SK-N-SH treated with all-trans-retinoic acid at 6 μM for 48 hours (cell line): Measurements from ENCODE around the gene PIGL.
A peak's percentile ranks its signal among the peaks of the same experiment; 100 is the strongest.

Source experiments
- ATAC-seq: fragments of 200-7000 bp; cut with Tn5 transposase; 3 replicates; pipeline ENCODE4 v1.9.1; 2020; ENCODE audit warnings: mild to moderate bottlenecking, moderate library complexity
- ARNTL ChIP-seq: fragments of 450-650 bp; formaldehyde crosslinking; IDR thresholded peaks from 2 replicates; pipeline ENCODE4 v1.5.0; 2020; ENCODE audit warnings: low read depth, mild to moderate bottlenecking, moderate library complexity, borderline replicate concordance
- CSDC2 ChIP-seq: fragments of 250-450 bp; sonication (Bioruptor Pico); IDR thresholded peaks from 2 replicates; pipeline ENCODE4 v1.5.0; 2020; ENCODE audit warnings: mild to moderate bottlenecking, moderate library complexity
- ESRRG ChIP-seq: fragments of 250-450 bp; sonication (Bioruptor Pico); IDR thresholded peaks from 2 replicates; pipeline ENCODE4 v1.6.1; 2021; ENCODE audit warnings: mild to moderate bottlenecking
- GLIS3 ChIP-seq: fragments of 250-450 bp; sonication (Bioruptor Pico); IDR thresholded peaks from 2 replicates; pipeline ENCODE4 v1.5.0; 2020; ENCODE audit warnings: mild to moderate bottlenecking, moderate library complexity
- ISL1 ChIP-seq: fragments of 250-450 bp; sonication (Bioruptor Pico); IDR thresholded peaks from 2 replicates; pipeline ENCODE4 v2.1.2; 2022; ENCODE audit warnings: mild to moderate bottlenecking, moderate library complexity
- OSR1 ChIP-seq: fragments of 250-450 bp; sonication (Bioruptor Pico); IDR thresholded peaks from 2 replicates; pipeline ENCODE4 v1.8.0; 2022; ENCODE audit warnings: moderate library complexity, mild to moderate bottlenecking, inconsistent platforms
- PPARA ChIP-seq: fragments of 250-450 bp; sonication (Bioruptor Pico); IDR thresholded peaks from 2 replicates; pipeline ENCODE4 v1.5.0; 2020; ENCODE audit warnings: mild to moderate bottlenecking, borderline replicate concordance
- RARB ChIP-seq: fragments of 250-450 bp; sonication (Bioruptor Pico); IDR thresholded peaks from 2 replicates; pipeline ENCODE4 v1.8.0; 2021; ENCODE audit warnings: mild to moderate bottlenecking, moderate library complexity
- SNAI2 ChIP-seq: fragments of 250-450 bp; sonication (Bioruptor Pico); IDR thresholded peaks from 2 replicates; pipeline ENCODE4 v1.5.0; 2020; ENCODE audit warnings: mild to moderate bottlenecking, moderate library complexity
- TCF4 ChIP-seq: fragments of 250-450 bp; sonication (Bioruptor Pico); IDR thresholded peaks from 2 replicates; pipeline ENCODE4 v1.8.0; 2021; ENCODE audit warnings: mild to moderate bottlenecking, moderate library complexity, borderline replicate concordance
- TOX ChIP-seq: fragments of 250-450 bp; sonication (Bioruptor Pico); IDR thresholded peaks from 2 replicates; pipeline ENCODE4 v1.8.0; 2021; ENCODE audit warnings: mild to moderate bottlenecking, moderate library complexity, borderline replicate concordance
- ZFP3 ChIP-seq: fragments of 250-450 bp; sonication (Bioruptor Pico); IDR thresholded peaks from 2 replicates; pipeline ENCODE4 v1.5.0; 2020; ENCODE audit warnings: mild to moderate bottlenecking, moderate library complexity
- ZFP30 ChIP-seq: fragments of 450-650 bp; formaldehyde crosslinking; IDR thresholded peaks from 2 replicates; pipeline ENCODE4 v1.5.0; 2022; ENCODE audit warnings: mild to moderate bottlenecking, moderate library complexity
- ZNF70 ChIP-seq: fragments of 450-650 bp; formaldehyde crosslinking; IDR thresholded peaks from 2 replicates; pipeline ENCODE4 v1.5.0; 2020; ENCODE audit warnings: mild to moderate bottlenecking, moderate library complexity
- TF ChIP-seq, protein P1 (sequence below): fragments of 250-450 bp; sonication (Bioruptor Pico); IDR thresholded peaks from 2 replicates; pipeline ENCODE4 v1.8.0; 2020; ENCODE audit warnings: mild to moderate bottlenecking, moderate library complexity, borderline replicate concordance
- TF ChIP-seq, protein P2 (sequence below): fragments of 250-450 bp; sonication (Bioruptor Pico); IDR thresholded peaks from 2 replicates; pipeline ENCODE4 v1.5.1; 2020; ENCODE audit warnings: low read depth, mild to moderate bottlenecking, moderate library complexity
- TF ChIP-seq, protein P3 (sequence below): fragments of 250-450 bp; sonication (Bioruptor Pico); IDR thresholded peaks from 2 replicates; pipeline ENCODE4 v1.5.1; 2021; ENCODE audit warnings: mild to moderate bottlenecking, moderate library complexity
- TF ChIP-seq, protein P4 (sequence below): fragments of 250-450 bp; sonication (Bioruptor Pico); IDR thresholded peaks from 2 replicates; pipeline ENCODE4 v1.5.0; 2020; ENCODE audit warnings: mild to moderate bottlenecking, moderate library complexity

Gene PIGL

DNA sequence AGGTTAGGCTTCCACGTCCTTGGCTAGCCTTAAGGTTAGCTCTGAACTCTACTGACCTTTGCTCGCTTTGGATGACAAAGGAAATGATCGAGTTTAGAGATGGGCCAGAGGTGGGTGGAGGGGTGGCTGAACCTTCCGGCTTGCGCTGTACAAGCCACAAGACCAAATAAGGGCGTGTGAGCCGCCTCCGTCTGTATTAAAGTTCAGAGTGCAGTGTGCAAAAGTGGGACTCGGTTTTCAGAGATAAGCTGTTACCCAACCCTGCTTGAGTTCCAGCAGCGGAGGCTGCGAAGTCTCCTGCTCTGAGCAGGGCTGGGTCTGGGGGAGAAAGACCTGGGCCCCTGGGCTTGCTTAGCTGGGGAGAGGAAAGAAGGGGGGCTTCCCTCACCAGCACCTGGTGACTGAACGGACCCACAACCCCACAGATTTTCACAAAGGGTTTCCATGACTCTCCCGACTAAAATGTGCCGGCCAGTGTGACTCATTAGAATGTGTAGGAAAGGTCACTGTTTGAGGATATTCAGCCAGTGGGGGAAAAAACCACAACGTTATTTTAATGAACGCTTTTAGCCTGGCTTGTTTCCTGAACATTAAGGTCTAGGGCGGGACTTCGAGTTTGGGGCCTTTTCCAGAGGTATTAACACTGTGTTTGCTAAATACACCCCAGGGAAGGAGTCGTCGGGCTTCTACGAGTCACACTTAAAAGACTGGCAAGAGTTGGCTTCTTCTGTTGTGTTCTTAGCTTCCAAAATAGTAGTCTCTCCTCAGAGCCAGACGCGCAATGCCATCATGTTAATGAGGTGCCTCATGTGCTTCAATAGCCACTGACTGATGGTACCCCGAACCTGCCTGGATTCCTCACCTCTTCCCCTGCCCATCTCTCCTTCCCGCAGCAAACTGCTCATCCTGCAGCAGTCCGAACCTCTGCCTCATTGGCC, 69.3 kb downstream of the PIGL start:
- peak; percentile 82 for ATAC-seq
- no peak for TF ChIP-seq ZNF70 (CRISPR knock-in tag)
- no peak for TF ChIP-seq OSR1 (CRISPR knock-in tag)
- peak; percentile 38; the same call in 1 of the 2 replicates for TF ChIP-seq ISL1 (CRISPR knock-in tag)
- peak; percentile 60; the same call in 1 of the 2 replicates for TF ChIP-seq TOX (CRISPR knock-in tag)
- TF ChIP-seq, protein P1, sequence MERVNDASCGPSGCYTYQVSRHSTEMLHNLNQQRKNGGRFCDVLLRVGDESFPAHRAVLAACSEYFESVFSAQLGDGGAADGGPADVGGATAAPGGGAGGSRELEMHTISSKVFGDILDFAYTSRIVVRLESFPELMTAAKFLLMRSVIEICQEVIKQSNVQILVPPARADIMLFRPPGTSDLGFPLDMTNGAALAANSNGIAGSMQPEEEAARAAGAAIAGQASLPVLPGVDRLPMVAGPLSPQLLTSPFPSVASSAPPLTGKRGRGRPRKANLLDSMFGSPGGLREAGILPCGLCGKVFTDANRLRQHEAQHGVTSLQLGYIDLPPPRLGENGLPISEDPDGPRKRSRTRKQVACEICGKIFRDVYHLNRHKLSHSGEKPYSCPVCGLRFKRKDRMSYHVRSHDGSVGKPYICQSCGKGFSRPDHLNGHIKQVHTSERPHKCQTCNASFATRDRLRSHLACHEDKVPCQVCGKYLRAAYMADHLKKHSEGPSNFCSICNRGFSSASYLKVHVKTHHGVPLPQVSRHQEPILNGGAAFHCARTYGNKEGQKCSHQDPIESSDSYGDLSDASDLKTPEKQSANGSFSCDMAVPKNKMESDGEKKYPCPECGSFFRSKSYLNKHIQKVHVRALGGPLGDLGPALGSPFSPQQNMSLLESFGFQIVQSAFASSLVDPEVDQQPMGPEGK (CRISPR knock-in tag): peak; percentile 38; the same call in 1 of the 2 replicates
- TF ChIP-seq RARB (CRISPR knock-in tag): no peak

DNA sequence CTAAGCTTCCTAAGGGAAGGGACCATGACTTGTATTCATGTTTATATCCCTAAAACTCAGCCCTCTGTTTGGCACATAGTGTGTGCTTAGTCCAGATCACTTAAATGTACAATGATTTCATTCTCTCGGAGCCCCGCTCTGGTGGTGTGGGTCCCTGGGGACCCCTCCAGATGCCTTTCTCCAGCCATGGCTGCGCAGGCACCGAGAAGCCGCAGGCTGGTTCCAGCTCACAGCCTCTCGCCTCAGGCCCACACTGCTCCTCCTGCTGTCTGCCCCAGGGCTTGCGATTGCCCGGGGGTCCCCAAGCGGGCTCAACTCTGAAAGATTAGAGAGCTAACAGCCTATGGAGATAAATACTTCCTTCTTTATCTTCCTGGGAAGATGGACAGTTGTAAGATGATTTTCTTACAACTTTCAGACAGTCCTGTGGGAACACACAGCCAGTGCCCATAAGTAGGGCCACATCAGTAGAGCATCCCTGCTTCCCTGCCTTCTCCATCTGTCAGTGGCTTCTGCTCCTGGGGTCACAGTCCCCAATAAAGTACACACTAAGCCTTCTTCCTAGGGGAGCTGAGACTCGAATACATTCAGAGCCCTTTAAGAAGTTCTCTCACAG, 70.0 kb downstream of the PIGL start:
- ATAC-seq: peak; percentile 5
- TF ChIP-seq TCF4 (CRISPR knock-in tag) (no peak), RARB (CRISPR knock-in tag) (no peak), ESRRG (CRISPR knock-in tag) (no peak), ZFP30 (no peak), ZNF70 (CRISPR knock-in tag) (no peak)

DNA sequence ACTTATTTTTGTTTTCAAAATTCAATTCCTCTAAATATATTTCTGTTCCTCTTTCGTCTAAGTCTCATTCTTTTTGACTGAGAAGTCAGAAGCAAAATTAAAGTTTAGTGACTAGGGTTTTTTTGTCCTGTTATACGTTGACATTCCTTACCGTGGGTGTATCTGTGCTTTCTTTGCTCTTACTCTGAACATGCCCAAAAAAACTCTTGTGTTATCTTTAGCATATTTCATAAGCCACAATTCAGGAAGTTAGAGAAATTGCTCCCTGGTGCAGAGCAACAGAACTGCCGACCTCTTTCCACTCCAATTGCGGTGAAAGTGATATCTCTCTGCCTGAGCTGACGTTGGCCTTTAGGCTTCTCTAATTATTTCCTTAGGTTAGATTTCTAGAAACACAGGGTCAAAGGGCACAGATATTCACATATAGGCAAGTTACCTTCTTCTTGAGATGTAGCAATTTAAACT, 70.6 kb downstream of the PIGL start:
- TF ChIP-seq ARNTL (CRISPR knock-in tag) (no peak), TOX (CRISPR knock-in tag) (0 out of 2 replicates have a peak, but pooled peaks have one; percentile 8)
- peak; percentile 45 for ATAC-seq

DNA sequence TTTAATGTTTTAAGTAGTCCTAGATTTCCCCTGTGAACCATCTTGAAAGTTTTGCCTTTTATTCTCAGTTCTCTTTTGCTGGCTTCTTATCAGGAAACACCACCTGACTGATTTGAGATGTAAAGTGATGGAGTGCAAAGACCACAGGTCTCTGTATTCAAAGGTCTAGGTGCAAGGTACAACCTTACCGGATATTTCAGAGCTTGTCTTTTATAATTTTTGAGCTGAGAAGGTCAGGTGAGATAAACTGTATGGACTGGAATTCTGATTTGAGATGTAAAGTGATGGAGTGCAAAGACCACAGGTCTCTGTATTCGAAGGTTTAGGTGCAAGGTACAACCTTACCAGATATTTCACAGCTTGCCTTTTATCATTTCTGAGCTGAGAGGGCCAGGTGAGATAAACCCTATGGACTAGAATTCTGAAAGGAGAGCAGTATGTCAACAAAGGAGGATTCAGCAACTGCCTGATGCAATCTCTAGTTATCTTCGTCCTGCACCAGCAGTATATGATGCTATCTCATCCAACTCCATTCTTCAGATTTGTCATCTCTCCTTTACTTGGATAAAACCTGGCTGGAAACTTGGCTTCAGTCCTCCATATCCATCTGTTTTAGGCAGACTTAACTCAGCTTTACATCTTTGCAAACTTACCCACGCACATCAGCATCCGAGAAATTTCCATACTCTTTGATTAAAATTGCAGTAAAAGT, 72.0 kb downstream of the PIGL start:
- ATAC-seq: no peak
- TF ChIP-seq ZFP30: no peak
- no peak for TF ChIP-seq TCF4 (CRISPR knock-in tag)
- no peak for TF ChIP-seq GLIS3 (CRISPR knock-in tag)
- TF ChIP-seq, protein P1 (CRISPR knock-in tag): no peak
- no peak for TF ChIP-seq SNAI2 (CRISPR knock-in tag)
- no peak for TF ChIP-seq ZFP3 (CRISPR knock-in tag)
- no peak for TF ChIP-seq RARB (CRISPR knock-in tag)

DNA sequence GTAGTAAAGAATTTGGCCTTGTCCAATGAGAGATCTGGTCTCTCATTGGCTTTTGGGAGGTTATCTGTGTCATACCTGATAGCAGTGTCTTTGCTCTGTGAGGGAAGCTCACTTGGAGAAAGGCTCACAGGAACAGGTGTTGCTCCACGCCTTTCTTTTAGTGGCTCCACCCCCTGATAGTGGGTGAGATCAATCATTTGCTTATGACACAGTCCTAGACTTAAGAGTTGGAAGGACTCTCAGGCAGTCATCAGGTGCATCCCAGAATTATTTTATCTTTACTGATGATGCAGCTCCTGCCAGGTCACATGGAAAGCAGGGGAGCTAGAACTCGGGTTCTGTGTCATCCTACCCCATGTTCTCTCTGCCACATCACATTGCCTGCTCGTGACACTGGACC, 76.9 kb downstream of the PIGL start:
- no peak for TF ChIP-seq ZFP3 (CRISPR knock-in tag)
- ATAC-seq: no peak

DNA sequence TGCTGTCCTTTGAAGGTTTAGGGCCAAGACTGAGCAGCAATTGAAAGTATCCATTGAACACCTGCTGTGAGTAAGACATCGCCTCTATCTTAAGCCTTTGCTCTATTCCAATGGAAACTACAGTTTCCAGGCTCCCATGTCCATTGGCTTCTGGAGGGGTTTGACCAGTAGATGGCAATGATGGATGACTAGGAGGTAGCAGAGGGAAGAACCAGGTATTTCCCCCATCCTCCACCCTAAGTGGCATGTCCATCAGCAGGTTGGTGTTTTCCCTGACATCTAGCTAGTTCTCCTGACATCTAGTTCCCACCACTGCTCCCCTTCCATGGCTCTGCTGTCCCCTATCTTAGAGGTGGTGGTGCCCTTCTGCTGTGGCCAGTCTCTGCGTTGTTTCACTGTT, 77.5 kb downstream of the PIGL start:
- ATAC-seq: no peak
- TF ChIP-seq RARB (CRISPR knock-in tag): no peak
- no peak for TF ChIP-seq PPARA
- TF ChIP-seq, protein P2, sequence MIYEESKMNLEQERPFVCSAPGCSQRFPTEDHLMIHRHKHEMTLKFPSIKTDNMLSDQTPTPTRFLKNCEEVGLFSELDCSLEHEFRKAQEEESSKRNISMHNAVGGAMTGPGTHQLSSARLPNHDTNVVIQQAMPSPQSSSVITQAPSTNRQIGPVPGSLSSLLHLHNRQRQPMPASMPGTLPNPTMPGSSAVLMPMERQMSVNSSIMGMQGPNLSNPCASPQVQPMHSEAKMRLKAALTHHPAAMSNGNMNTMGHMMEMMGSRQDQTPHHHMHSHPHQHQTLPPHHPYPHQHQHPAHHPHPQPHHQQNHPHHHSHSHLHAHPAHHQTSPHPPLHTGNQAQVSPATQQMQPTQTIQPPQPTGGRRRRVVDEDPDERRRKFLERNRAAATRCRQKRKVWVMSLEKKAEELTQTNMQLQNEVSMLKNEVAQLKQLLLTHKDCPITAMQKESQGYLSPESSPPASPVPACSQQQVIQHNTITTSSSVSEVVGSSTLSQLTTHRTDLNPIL (CRISPR knock-in tag): no peak
- TF ChIP-seq, protein P3, sequence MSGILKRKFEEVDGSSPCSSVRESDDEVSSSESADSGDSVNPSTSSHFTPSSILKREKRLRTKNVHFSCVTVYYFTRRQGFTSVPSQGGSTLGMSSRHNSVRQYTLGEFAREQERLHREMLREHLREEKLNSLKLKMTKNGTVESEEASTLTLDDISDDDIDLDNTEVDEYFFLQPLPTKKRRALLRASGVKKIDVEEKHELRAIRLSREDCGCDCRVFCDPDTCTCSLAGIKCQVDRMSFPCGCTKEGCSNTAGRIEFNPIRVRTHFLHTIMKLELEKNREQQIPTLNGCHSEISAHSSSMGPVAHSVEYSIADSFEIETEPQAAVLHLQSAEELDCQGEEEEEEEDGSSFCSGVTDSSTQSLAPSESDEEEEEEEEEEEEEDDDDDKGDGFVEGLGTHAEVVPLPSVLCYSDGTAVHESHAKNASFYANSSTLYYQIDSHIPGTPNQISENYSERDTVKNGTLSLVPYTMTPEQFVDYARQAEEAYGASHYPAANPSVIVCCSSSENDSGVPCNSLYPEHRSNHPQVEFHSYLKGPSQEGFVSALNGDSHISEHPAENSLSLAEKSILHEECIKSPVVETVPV (CRISPR knock-in tag): no peak
- TF ChIP-seq, protein P4, sequence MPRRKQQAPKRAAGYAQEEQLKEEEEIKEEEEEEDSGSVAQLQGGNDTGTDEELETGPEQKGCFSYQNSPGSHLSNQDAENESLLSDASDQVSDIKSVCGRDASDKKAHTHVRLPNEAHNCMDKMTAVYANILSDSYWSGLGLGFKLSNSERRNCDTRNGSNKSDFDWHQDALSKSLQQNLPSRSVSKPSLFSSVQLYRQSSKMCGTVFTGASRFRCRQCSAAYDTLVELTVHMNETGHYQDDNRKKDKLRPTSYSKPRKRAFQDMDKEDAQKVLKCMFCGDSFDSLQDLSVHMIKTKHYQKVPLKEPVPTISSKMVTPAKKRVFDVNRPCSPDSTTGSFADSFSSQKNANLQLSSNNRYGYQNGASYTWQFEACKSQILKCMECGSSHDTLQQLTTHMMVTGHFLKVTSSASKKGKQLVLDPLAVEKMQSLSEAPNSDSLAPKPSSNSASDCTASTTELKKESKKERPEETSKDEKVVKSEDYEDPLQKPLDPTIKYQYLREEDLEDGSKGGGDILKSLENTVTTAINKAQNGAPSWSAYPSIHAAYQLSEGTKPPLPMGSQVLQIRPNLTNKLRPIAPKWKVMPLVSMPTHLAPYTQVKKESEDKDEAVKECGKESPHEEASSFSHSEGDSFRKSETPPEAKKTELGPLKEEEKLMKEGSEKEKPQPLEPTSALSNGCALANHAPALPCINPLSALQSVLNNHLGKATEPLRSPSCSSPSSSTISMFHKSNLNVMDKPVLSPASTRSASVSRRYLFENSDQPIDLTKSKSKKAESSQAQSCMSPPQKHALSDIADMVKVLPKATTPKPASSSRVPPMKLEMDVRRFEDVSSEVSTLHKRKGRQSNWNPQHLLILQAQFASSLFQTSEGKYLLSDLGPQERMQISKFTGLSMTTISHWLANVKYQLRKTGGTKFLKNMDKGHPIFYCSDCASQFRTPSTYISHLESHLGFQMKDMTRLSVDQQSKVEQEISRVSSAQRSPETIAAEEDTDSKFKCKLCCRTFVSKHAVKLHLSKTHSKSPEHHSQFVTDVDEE (CRISPR knock-in tag): no peak
- no peak for TF ChIP-seq OSR1 (CRISPR knock-in tag)
- no peak for TF ChIP-seq ZNF70 (CRISPR knock-in tag)
- no peak for TF ChIP-seq GLIS3 (CRISPR knock-in tag)
- no peak for TF ChIP-seq ZFP3 (CRISPR knock-in tag)
- no peak for TF ChIP-seq ZFP30
- no peak for TF ChIP-seq CSDC2
